Muscle layer of colon (tissue), 2 donors: ENCODE data around the gene CAPS2.

Source experiments
- H3K27ac ChIP-seq: one replicate; pipeline ENCODE4 v1.7.0; 2013; ENCODE audit warnings: low read depth, mild to moderate bottlenecking, low read length, moderate library complexity
- H3K27me3 ChIP-seq, 2 donors: one replicate each; pipeline ENCODE4 v1.7.0; 2013; ENCODE audit warnings: low read length in 2 of 2, mild to moderate bottlenecking in 2 of 2; ENCODE audit not compliant: insufficient read depth in 2 of 2, control insufficient read depth in 1 of 2
- H3K36me3 ChIP-seq: one replicate; pipeline ENCODE4 v1.7.0; 2013; ENCODE audit warnings: mild to moderate bottlenecking, low read length; ENCODE audit not compliant: insufficient read depth
- H3K4me1 ChIP-seq: one replicate; pipeline ENCODE4 v1.7.0; 2013; ENCODE audit warnings: mild to moderate bottlenecking, low read length; ENCODE audit not compliant: insufficient read depth
- H3K4me3 ChIP-seq, 2 donors: one replicate each; pipeline ENCODE4 v1.7.0; 2013; ENCODE audit warnings: low read length in 2 of 2, low read depth in 1 of 2, mild to moderate bottlenecking in 1 of 2, moderate library complexity in 1 of 2
- H3K9ac ChIP-seq: one replicate; pipeline ENCODE4 v1.7.0; 2013; ENCODE audit warnings: low read length
- H3K9me3 ChIP-seq: one replicate; pipeline ENCODE4 v1.7.0; 2013; ENCODE audit warnings: mild to moderate bottlenecking, low read length
- donor health status: abdominal sarcoma.
- donor health status: Adenocarcinoma of cecum.

The CAPS2 gene

DNA sequence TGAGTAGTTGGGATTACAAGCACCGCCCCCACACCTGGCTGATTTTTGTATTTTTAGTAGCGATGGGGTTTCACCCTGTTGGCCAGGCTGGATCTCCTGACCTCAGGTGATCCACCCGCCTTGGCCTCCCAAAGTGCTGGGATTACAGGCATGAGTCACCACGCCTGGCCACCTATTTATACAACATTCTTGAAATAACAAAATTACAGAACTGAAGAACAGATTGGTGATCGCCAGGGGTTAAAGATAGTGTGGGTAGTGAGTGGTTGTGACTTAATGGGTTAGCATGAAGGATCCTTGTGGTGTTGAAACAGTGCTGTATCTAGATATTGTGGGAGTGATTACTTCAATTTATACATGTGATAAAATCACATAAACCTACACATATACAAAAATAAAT, 11.7 kb upstream of the CAPS2 start:
- no peak overlapping the region for H3K4me3 ChIP-seq

GRCh38 chr12:75337905-75338304, 7.8 kb upstream of the CAPS2 start:
- Histone ChIP-seq H3K4me1 (no peaks in the 10 kb centered on the region), H3K4me3 (no peak overlapping the region), H3K36me3 (no peaks in the 10 kb centered on the region), H3K9ac (no peak overlapping the region), H3K27me3 (no peaks in the 10 kb centered on the region), H3K9me3 (no peaks in the 10 kb centered on the region), H3K27ac (no peak overlapping the region)

More for the DNA sequence above, 11.7 kb upstream of the CAPS2 start:
- no peaks in the 10 kb centered on the region for H3K36me3 ChIP-seq
- no peaks in the 10 kb centered on the region for H3K27me3 ChIP-seq
- no peaks in the 10 kb centered on the region for H3K4me1 ChIP-seq
- H3K27ac ChIP-seq = no peak overlapping the region
- no peaks in the 10 kb centered on the region for H3K9me3 ChIP-seq
- no peak overlapping the region for H3K9ac ChIP-seq

DNA sequence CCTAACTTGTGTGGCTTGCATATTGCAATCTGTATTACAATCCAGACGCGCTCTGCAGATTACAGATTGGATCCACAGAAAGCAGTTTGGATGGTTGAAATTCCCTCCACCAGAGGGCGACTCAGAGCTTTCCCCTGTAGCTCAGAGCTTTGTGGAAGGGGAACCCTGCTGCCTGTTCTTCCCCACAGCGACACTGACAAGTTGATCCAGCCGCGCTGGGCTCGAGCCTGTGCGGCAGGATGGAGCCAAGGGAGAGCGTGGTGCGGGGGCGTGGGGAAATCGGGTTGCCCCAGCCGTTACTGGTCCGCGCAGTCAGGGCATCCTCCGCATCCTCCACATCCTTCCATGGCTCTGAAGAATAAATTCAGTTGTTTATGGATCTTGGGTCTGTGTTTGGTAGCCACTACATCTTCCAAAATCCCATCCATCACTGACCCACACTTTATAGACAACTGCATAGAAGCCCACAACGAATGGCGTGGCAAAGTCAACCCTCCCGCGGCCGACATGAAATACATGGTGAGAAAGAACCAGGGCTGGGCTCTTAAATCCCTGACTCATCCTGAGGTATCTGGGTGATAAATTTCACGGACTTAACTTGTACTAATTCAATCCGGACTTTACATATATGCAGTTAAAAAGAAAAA, 4.4 kb upstream of the CAPS2 start, which contains the start of gene GLIPR1L1:
GLIPR1L1 (plus strand) TSS at position 287 of the 647 bp plus-strand sequence; CDS start at position 346, 59 bp downstream.
- H3K9ac ChIP-seq = no peak within 1 kb of the TSS
- peak within 1 kb of the TSS; percentile 29 to 53 for H3K4me3 ChIP-seq

GRCh38 chr12:75327642-75328041, 2.5 kb downstream of the CAPS2 start:
- Histone ChIP-seq H3K4me3 (no peak overlapping the region), H3K27ac (no peak overlapping the region), H3K27me3 (no peaks in the 10 kb centered on the region), H3K9me3 (no peaks in the 10 kb centered on the region), H3K36me3 (no peaks in the 10 kb centered on the region), H3K9ac (no peak overlapping the region), H3K4me1 (no peaks in the 10 kb centered on the region)

More for the DNA sequence above, 4.4 kb upstream of the CAPS2 start, which contains the start of gene GLIPR1L1:
- Histone ChIP-seq H3K36me3 (no peaks in the 10 kb centered on the region), H3K27me3 (no peaks in the 10 kb centered on the region), H3K4me1 (no peaks in the 10 kb centered on the region), H3K27ac (no peak within 1 kb of the TSS), H3K9me3 (no peaks in the 10 kb centered on the region)

DNA sequence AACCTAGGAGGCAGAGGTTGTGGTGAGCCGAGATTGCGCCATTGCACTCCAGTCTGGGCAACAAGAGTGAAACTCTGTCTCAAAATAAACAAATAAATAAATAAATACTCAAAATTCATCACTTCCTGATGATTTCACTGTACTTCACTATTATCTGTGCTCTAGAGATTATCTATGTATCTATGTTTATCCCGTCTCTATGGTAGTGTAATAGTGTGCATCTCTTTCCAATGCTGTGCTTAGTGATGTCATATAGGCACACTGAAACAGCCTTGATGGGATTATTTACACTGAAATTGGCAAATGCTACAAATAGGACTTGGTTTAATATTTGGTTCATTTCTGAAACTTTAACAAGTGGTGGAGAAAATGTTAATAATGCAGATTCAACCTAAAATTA, 6.5 kb downstream of the CAPS2 start:
- no peaks in the 10 kb centered on the region for H3K27me3 ChIP-seq
- no peaks in the 10 kb centered on the region for H3K4me1 ChIP-seq
- H3K4me3 ChIP-seq = no peak overlapping the region
- no peak overlapping the region for H3K27ac ChIP-seq
- H3K36me3 ChIP-seq = no peaks in the 10 kb centered on the region
- H3K9ac ChIP-seq = no peak overlapping the region
- no peaks in the 10 kb centered on the region for H3K9me3 ChIP-seq

DNA sequence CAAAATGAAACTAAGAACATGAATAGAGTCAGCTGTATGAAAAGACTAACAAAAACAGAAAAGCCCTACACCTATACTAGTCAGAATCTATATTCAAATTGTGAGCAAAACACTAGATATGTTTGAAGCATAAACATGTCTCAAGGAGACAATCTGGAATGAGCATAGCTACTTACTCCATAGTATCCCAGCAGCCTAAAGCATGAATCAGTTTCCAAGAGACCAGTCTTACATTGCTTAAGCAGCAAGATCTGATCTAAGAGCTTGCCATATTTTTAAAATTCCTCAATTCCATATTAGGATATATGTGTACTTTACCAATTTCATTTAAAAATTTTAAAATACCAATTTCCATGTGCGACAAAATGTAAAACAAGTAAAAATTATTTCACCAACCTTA, 7.7 kb downstream of the CAPS2 start:
- Histone ChIP-seq H3K36me3 (no peaks in the 10 kb centered on the region), H3K27ac (no peak overlapping the region)

DNA sequence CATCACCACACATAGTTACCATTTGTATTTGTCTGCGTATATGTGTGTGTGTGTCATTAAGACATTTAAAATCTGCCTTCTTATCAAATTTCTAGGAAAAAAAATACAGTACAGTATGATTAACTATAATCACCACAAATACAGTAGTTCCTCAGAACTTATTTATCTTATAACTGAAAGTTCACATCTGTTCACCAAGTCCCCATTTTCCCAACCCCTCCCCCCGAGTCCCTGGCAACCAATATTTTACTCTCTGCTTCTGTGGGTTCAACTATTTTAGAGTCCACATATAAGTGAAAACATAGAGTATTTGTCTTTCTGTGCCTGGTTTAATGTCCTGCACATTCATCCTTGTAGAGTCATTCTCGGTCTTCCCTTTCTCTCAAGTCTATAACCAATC, 12.3 kb downstream of the CAPS2 start:
- no peaks in the 10 kb centered on the region for H3K27me3 ChIP-seq
- no peaks in the 10 kb centered on the region for H3K4me1 ChIP-seq
- no peak overlapping the region for H3K27ac ChIP-seq
- no peak overlapping the region for H3K9ac ChIP-seq
- no peak overlapping the region for H3K4me3 ChIP-seq
- no peaks in the 10 kb centered on the region for H3K9me3 ChIP-seq
- H3K36me3 ChIP-seq = no peaks in the 10 kb centered on the region

More for the DNA sequence above, 7.7 kb downstream of the CAPS2 start:
- H3K9me3 ChIP-seq = no peaks in the 10 kb centered on the region
- H3K27me3 ChIP-seq = no peaks in the 10 kb centered on the region
- H3K4me3 ChIP-seq = no peak overlapping the region
- H3K4me1 ChIP-seq = no peaks in the 10 kb centered on the region
- no peak overlapping the region for H3K9ac ChIP-seq

- Histone ChIP-seq H3K36me3 (no peaks in the 10 kb centered on the region), H3K27ac (no peak overlapping the region), H3K4me1 (no peaks in the 10 kb centered on the region), H3K9ac (no peak overlapping the region), H3K4me3 (no peak overlapping the region), H3K27me3 (no peaks in the 10 kb centered on the region), H3K9me3 (no peaks in the 10 kb centered on the region)
Observed at GRCh38 chr12:75315518-75315917, 14.6 kb downstream of the CAPS2 start.

DNA sequence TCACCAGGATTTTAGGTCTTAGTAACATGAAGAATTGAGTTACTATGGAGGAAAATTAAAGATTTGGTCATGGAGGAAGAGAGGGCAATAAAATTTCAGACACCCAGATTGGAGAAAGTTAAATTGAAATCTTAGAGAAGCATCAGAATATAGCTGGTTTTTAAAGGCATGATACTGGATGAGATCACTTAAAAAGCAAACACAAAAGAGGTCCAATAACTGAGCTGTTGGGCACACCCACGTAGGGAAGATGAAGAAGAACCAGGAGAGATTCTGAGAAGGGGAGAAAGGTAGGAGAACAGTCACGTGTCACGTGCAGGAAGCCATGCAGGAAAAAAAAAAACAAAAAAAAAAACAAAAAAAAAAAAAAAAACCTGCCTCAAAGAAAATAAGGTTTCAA, 18.8 kb downstream of the CAPS2 start:
- H3K27me3 ChIP-seq = no peaks in the 10 kb centered on the region
- no peaks in the 10 kb centered on the region for H3K36me3 ChIP-seq
- no peak overlapping the region for H3K4me3 ChIP-seq
- no peaks in the 10 kb centered on the region for H3K4me1 ChIP-seq
- no peak overlapping the region for H3K27ac ChIP-seq
- H3K9me3 ChIP-seq = no peaks in the 10 kb centered on the region
- H3K9ac ChIP-seq = no peak overlapping the region

GRCh38 chr12:75308279-75308678, 21.8 kb downstream of the CAPS2 start:
- Histone ChIP-seq H3K4me1 (no peaks in the 10 kb centered on the region), H3K27me3 (no peaks in the 10 kb centered on the region), H3K9me3 (no peaks in the 10 kb centered on the region), H3K27ac (no peak overlapping the region), H3K36me3 (peaks cover 4% of the 10 kb centered on the region), H3K4me3 (no peak overlapping the region), H3K9ac (no peak overlapping the region)

DNA sequence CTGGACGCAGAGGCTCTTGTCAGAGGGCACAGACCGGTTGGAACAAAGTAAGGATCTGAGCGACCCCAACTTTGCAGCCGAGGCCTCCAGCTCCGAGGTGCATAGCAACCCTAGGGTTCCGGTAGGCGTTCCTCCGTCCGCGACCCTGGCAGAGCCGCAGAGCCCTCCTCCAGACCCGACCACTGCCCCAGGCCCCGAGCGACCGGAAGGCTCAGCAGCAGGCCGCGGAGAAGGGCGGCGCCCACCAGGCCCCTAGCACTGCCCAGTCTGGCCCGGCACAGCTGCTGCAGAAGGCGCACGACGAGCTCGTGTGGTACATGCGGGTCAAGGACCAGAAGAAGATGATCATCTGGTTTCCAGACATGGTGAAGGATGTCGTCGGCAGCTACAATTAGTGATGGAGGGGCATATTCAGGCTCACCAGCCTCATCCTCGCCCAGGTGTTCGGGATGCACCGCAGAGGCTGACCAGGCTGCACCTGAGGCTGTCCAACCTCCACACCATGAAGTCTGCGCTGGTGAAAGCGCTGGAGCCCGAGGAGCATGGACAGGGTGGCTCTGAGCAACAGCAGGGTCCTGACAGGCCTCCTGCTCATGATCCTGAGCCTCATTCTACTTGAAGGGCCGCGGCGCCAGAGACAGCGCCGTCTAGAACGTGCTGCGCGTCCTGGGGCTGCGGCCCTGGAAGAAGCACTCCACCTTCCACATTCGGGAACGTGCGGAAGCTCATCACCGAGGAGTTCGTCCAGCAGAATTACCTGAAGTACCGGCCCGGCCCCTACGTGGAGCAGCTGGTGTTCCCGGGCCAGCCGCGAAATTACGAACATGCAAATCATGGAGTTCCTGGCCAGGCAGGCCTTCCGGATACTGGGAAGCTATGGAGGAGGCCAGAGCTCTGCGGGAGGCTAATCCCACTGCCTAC, 24.5 kb downstream of the CAPS2 start:
- Histone ChIP-seq H3K36me3 (peaks cover 4% of the 10 kb centered on the region), H3K27me3 (no peaks in the 10 kb centered on the region), H3K9ac (no peak overlapping the region)

More for the DNA sequence above, 24.5 kb downstream of the CAPS2 start:
- Histone ChIP-seq H3K4me1 (no peaks in the 10 kb centered on the region), H3K4me3 (no peak overlapping the region), H3K9me3 (no peaks in the 10 kb centered on the region), H3K27ac (no peak overlapping the region)
